Measurements from ENCODE around the gene C6orf120.

- no peak for TF ChIP-seq EZH2 (IDR thresholded peaks at IDR 0.05; ENCODE audit: low read depth)
- no peak for TF ChIP-seq CTCF (conservative IDR thresholded peaks at IDR 0.05)
Observed at GRCh38 chr6:169751242-169752073, 49.5 kb downstream of the C6orf120 start, which contains the start of the genes DYNLT2 and ERMARD.

Measured in PC-9 (cell line).